Measurements from ENCODE around the gene EXOC4.

The EXOC4 gene

GRCh38 chr7:133535308-133535707 is 282.4 kb downstream of the EXOC4 start:
- no peak overlapping the region for H3K9ac ChIP-seq (ENCODE audit: insufficient read length)
- no peak overlapping the region for H3K4me3 ChIP-seq

GRCh38 chr7:133536450-133536849 is 283.6 kb downstream of the EXOC4 start:
- no peak overlapping the region for H3K4me3 ChIP-seq
- no peak overlapping the region for H3K9ac ChIP-seq (ENCODE audit: insufficient read length)
- no peak overlapping the region for H3K27ac ChIP-seq
- no peak for TF ChIP-seq FOXP2 (optimal IDR thresholded peaks at IDR 0.05; ENCODE audit: control extremely low read depth, extremely low read length, insufficient read depth)
- TF ChIP-seq POLR2AphosphoS5 (IDR thresholded peaks at IDR 0.05; ENCODE audit: borderline replicate concordance, low read depth, low read length) = no peak
- no peak for TF ChIP-seq EZH2 (IDR thresholded peaks at IDR 0.05)
- no peak for DNase-seq (ENCODE audit: low read depth, low spot score)
- no peaks in the 10 kb centered on the region for H3K36me3 ChIP-seq (ENCODE audit: insufficient read depth, low read length)
- no peaks in the 10 kb centered on the region for H3K9me3 ChIP-seq (ENCODE audit: low read depth, low read length)

More at GRCh38 chr7:133535308-133535707, 282.4 kb downstream of the EXOC4 start:
- Histone ChIP-seq H3K27ac (no peak overlapping the region), H3K9me3 (ENCODE audit: low read depth, low read length) (no peaks in the 10 kb centered on the region), H3K36me3 (ENCODE audit: insufficient read depth, low read length) (no peaks in the 10 kb centered on the region)
- DNase-seq (ENCODE audit: low read depth, low spot score) = no peak
- TF ChIP-seq FOXP2 (optimal IDR thresholded peaks at IDR 0.05; ENCODE audit: control extremely low read depth, extremely low read length, insufficient read depth) = no peak
- no peak for TF ChIP-seq POLR2AphosphoS5 (IDR thresholded peaks at IDR 0.05; ENCODE audit: borderline replicate concordance, low read depth, low read length)
- TF ChIP-seq EZH2 (IDR thresholded peaks at IDR 0.05) = no peak

- Histone ChIP-seq H3K9me3 (ENCODE audit: low read depth, low read length) (no peaks in the 10 kb centered on the region), H3K9ac (ENCODE audit: insufficient read length) (no peak overlapping the region), H3K4me3 (no peak overlapping the region), H3K36me3 (ENCODE audit: insufficient read depth, low read length) (no peaks in the 10 kb centered on the region), H3K27ac (no peak overlapping the region)
- TF ChIP-seq FOXP2 (optimal IDR thresholded peaks at IDR 0.05; ENCODE audit: control extremely low read depth, extremely low read length, insufficient read depth) = no peak
- no peak for TF ChIP-seq EZH2 (IDR thresholded peaks at IDR 0.05)
- no peak for TF ChIP-seq POLR2AphosphoS5 (IDR thresholded peaks at IDR 0.05; ENCODE audit: borderline replicate concordance, low read depth, low read length)
- no peak for DNase-seq (ENCODE audit: low read depth, low spot score)
Observed at GRCh38 chr7:133539016-133539415, 286.1 kb downstream of the EXOC4 start.

- H3K36me3 ChIP-seq (ENCODE audit: insufficient read depth, low read length) = no peaks in the 10 kb centered on the region
- no peak overlapping the region for H3K9ac ChIP-seq (ENCODE audit: insufficient read length)
- H3K4me3 ChIP-seq = no peak overlapping the region
- no peak for TF ChIP-seq POLR2AphosphoS5 (IDR thresholded peaks at IDR 0.05; ENCODE audit: borderline replicate concordance, low read depth, low read length)
- no peak for TF ChIP-seq EZH2 (IDR thresholded peaks at IDR 0.05)
- no peak for TF ChIP-seq FOXP2 (optimal IDR thresholded peaks at IDR 0.05; ENCODE audit: control extremely low read depth, extremely low read length, insufficient read depth)
- no peak for DNase-seq (ENCODE audit: low read depth, low spot score)
- no peaks in the 10 kb centered on the region for H3K9me3 ChIP-seq (ENCODE audit: low read depth, low read length)
- no peak overlapping the region for H3K27ac ChIP-seq
Observed at GRCh38 chr7:133540096-133540860, 287.4 kb downstream of the EXOC4 start.

GRCh38 chr7:133542209-133542780 is 289.4 kb downstream of the EXOC4 start:
- TF ChIP-seq FOXP2 (optimal IDR thresholded peaks at IDR 0.05; ENCODE audit: control extremely low read depth, extremely low read length, insufficient read depth) = no peak
- no peak for TF ChIP-seq POLR2AphosphoS5 (IDR thresholded peaks at IDR 0.05; ENCODE audit: borderline replicate concordance, low read depth, low read length)
- no peak for TF ChIP-seq EZH2 (IDR thresholded peaks at IDR 0.05)

GRCh38 chr7:133543657-133544056 is 290.8 kb downstream of the EXOC4 start:
- no peak overlapping the region for H3K27ac ChIP-seq
- H3K4me3 ChIP-seq = no peak overlapping the region
- no peak overlapping the region for H3K9ac ChIP-seq (ENCODE audit: insufficient read length)
- no peaks in the 10 kb centered on the region for H3K36me3 ChIP-seq (ENCODE audit: insufficient read depth, low read length)
- DNase-seq (ENCODE audit: low read depth, low spot score) = no peak
- TF ChIP-seq EZH2 (IDR thresholded peaks at IDR 0.05) = no peak
- no peaks in the 10 kb centered on the region for H3K9me3 ChIP-seq (ENCODE audit: low read depth, low read length)

More at GRCh38 chr7:133542209-133542780, 289.4 kb downstream of the EXOC4 start:
- Histone ChIP-seq H3K36me3 (ENCODE audit: insufficient read depth, low read length) (no peaks in the 10 kb centered on the region), H3K4me3 (no peak overlapping the region), H3K9ac (ENCODE audit: insufficient read length) (no peak overlapping the region), H3K27ac (no peak overlapping the region), H3K9me3 (ENCODE audit: low read depth, low read length) (no peaks in the 10 kb centered on the region)
- DNase-seq (ENCODE audit: low read depth, low spot score) = no peak

- no peaks in the 10 kb centered on the region for H3K36me3 ChIP-seq (ENCODE audit: insufficient read depth, low read length)
- H3K4me3 ChIP-seq = no peak overlapping the region
- no peak for DNase-seq (ENCODE audit: low read depth, low spot score)
- no peak overlapping the region for H3K27ac ChIP-seq
- no peak for TF ChIP-seq POLR2AphosphoS5 (IDR thresholded peaks at IDR 0.05; ENCODE audit: borderline replicate concordance, low read depth, low read length)
- no peak for TF ChIP-seq EZH2 (IDR thresholded peaks at IDR 0.05)
- H3K9ac ChIP-seq (ENCODE audit: insufficient read length) = no peak overlapping the region
- H3K9me3 ChIP-seq (ENCODE audit: low read depth, low read length) = no peaks in the 10 kb centered on the region
Observed at GRCh38 chr7:133545618-133546017, 292.7 kb downstream of the EXOC4 start.

- no peak for TF ChIP-seq EZH2 (IDR thresholded peaks at IDR 0.05)
- no peak for TF ChIP-seq FOXP2 (optimal IDR thresholded peaks at IDR 0.05; ENCODE audit: control extremely low read depth, extremely low read length, insufficient read depth)
- no peak for TF ChIP-seq POLR2AphosphoS5 (IDR thresholded peaks at IDR 0.05; ENCODE audit: borderline replicate concordance, low read depth, low read length)
Observed at GRCh38 chr7:133547981-133548380, 295.1 kb downstream of the EXOC4 start.

GRCh38 chr7:133549633-133550032 is 296.8 kb downstream of the EXOC4 start:
- H3K9me3 ChIP-seq (ENCODE audit: low read depth, low read length) = no peaks in the 10 kb centered on the region
- TF ChIP-seq POLR2AphosphoS5 (IDR thresholded peaks at IDR 0.05; ENCODE audit: borderline replicate concordance, low read depth, low read length) = no peak
- no peak for TF ChIP-seq EZH2 (IDR thresholded peaks at IDR 0.05)
- TF ChIP-seq FOXP2 (optimal IDR thresholded peaks at IDR 0.05; ENCODE audit: control extremely low read depth, extremely low read length, insufficient read depth) = no peak
- H3K9ac ChIP-seq (ENCODE audit: insufficient read length) = no peak overlapping the region
- no peaks in the 10 kb centered on the region for H3K36me3 ChIP-seq (ENCODE audit: insufficient read depth, low read length)
- DNase-seq (ENCODE audit: low read depth, low spot score) = no peak
- H3K4me3 ChIP-seq = no peak overlapping the region
- H3K27ac ChIP-seq = no peak overlapping the region

More at GRCh38 chr7:133547981-133548380, 295.1 kb downstream of the EXOC4 start:
- Histone ChIP-seq H3K4me3 (no peak overlapping the region), H3K36me3 (ENCODE audit: insufficient read depth, low read length) (no peaks in the 10 kb centered on the region), H3K9ac (ENCODE audit: insufficient read length) (no peak overlapping the region), H3K9me3 (ENCODE audit: low read depth, low read length) (no peaks in the 10 kb centered on the region), H3K27ac (no peak overlapping the region)
- DNase-seq (ENCODE audit: low read depth, low spot score) = no peak

Data from SK-N-MC (cell line).